ENCODE data around the gene ARVCF.

DNA sequence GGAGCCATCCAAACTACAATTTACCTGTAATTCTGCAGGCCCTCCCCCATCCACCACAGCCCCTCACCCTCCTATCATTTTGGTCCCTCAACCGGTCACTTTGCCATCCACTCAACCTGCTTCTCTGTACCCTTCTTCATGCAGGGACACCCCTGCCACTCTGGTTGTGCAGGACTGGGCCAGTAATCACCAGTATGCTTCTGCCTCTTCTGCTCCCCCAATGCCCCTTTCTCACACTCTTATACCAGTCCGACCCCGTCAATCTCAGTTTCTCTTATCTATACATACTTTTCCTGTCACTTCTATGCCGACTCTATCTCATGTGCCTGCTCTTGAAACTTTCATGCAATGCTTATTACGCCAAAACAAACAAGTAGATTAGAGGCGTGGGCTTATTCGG is 80.1 kb downstream of the ARVCF start:
- TF ChIP-seq POLR2AphosphoS5 (IDR thresholded peaks at IDR 0.05; ENCODE audit: low read depth, low read length) (no peak), TAF1 (IDR thresholded peaks at IDR 0.05; ENCODE audit: borderline replicate concordance, insufficient read depth, low read length) (no peak), SIN3A (IDR thresholded peaks at IDR 0.05; ENCODE audit: borderline replicate concordance, insufficient read depth, low read length) (no peak), FOXP2 (optimal IDR thresholded peaks at IDR 0.05; ENCODE audit: borderline replicate concordance, extremely low read depth, extremely low read length, insufficient read depth) (no peak)
- TF ChIP-seq, protein P1, sequence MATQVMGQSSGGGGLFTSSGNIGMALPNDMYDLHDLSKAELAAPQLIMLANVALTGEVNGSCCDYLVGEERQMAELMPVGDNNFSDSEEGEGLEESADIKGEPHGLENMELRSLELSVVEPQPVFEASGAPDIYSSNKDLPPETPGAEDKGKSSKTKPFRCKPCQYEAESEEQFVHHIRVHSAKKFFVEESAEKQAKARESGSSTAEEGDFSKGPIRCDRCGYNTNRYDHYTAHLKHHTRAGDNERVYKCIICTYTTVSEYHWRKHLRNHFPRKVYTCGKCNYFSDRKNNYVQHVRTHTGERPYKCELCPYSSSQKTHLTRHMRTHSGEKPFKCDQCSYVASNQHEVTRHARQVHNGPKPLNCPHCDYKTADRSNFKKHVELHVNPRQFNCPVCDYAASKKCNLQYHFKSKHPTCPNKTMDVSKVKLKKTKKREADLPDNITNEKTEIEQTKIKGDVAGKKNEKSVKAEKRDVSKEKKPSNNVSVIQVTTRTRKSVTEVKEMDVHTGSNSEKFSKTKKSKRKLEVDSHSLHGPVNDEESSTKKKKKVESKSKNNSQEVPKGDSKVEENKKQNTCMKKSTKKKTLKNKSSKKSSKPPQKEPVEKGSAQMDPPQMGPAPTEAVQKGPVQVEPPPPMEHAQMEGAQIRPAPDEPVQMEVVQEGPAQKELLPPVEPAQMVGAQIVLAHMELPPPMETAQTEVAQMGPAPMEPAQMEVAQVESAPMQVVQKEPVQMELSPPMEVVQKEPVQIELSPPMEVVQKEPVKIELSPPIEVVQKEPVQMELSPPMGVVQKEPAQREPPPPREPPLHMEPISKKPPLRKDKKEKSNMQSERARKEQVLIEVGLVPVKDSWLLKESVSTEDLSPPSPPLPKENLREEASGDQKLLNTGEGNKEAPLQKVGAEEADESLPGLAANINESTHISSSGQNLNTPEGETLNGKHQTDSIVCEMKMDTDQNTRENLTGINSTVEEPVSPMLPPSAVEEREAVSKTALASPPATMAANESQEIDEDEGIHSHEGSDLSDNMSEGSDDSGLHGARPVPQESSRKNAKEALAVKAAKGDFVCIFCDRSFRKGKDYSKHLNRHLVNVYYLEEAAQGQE (IDR thresholded peaks at IDR 0.05; ENCODE audit: insufficient read depth in 1 of 2, low read depth in 2 of 2, low read length in 2 of 2), result no peak

Data from PFSK-1 (cell line).